Adrenal gland (tissue), 12 donors: ENCODE data around the gene ZCCHC7. TPM values are rescaled to one million over a fixed set of nuclear protein-coding genes. Genes with fewer than 3 reads are reported as not detected.

Experiments
- DNase-seq, 7 donors: peaks; one replicate each; pipeline ENCODE4 v3.0.0-alpha.2; 2019 to 2020
- H3K27ac ChIP-seq, 5 donors: fragments of 200-600 bp; sonication (generic) in 4 of 5; 1 replicate in 3 of 5; 2 replicates in 2 of 5; pipeline versions ENCODE4 v1.5.1 to v1.8.0; 2016 to 2020; ENCODE audit warnings: mild to moderate bottlenecking in 1 of 5
- H3K27me3 ChIP-seq: fragments of 200-600 bp; 2 replicates; pipeline ENCODE4 v1.8.0; 2021
- H3K36me3 ChIP-seq, 2 donors: fragments of 200-600 bp; replicated peaks in 1 of 2; 1 replicate in 1 of 2; 2 replicates in 1 of 2; pipeline versions ENCODE4 v1.5.1 to v1.8.0; 2018 to 2022
- H3K4me1 ChIP-seq, 2 donors: fragments of 200-600 bp; replicated peaks in 1 of 2; 1 replicate in 1 of 2; 2 replicates in 1 of 2; pipeline versions ENCODE4 v1.5.1 to v1.8.0; 2018 to 2021
- H3K4me3 ChIP-seq, 4 donors: fragments of 200-600 bp; sonication (generic) in 3 of 4; one replicate each; pipeline ENCODE4 v1.5.1; 2016 to 2018
- H3K9me3 ChIP-seq, 3 donors: fragments of 200-600 bp; sonication (generic) in 1 of 3; replicated peaks in 1 of 3; 1 replicate in 2 of 3; 2 replicates in 1 of 3; pipeline versions ENCODE4 v1.5.1 to v1.8.0; 2016 to 2021
- POLR2A ChIP-seq, 2 donors: fragments of 450-650 bp; IDR thresholded peaks; one replicate each; pipeline ENCODE4 v1.6.1; 2017; ENCODE audit warnings: antibody characterized with exemption in 2 of 2, mild to moderate bottlenecking in 2 of 2, moderate library complexity in 1 of 2
- WGBS, 4 donors: extraction: QIAGEN DNeasy Blood & Tissue Kit in 2 of 4; methylation state at CpG; one replicate each; pipeline versions ENCODE4 v1.1.5 to v1.1.7; 2013 to 2017; 5-methylcytosine and 5-hydroxymethylcytosine counted together
- intact Hi-C, 2 donors: fragments of 100-400 bp; cut with DNase I; formaldehyde crosslinking; loops; one replicate each; pipeline versions ENCODE4 v1.14.1 to v1.15.0; 2022 to 2023
- polyA plus RNA-seq, 3 donors: library from polyadenylated mRNA; stranded (reverse); fragments of 200-250 nt in 2 of 3; fragments of 350-450 nt in 1 of 3; fragmentation: Illumina TruSeq in 1 of 3; extraction: RNeasy Lipid Tissue Mini Kit (QIAGEN cat#74804) in 1 of 3; gene quantifications; one replicate each; pipeline ENCODE4 v1.2.3, GENCODE V29; 2013 to 2014
- total RNA-seq, 9 donors: library from RNA; depleted of rRNA in 4 of 9; stranded (reverse); fragments of >200 nt in 4 of 9; fragments of 120-200 nt in 1 of 9; fragmentation: NEBNext Ultra II Directional in 1 of 9; extraction: Animal tissue kit (Norgen Biotek cat#: 25700) in 1 of 9; gene quantifications; one replicate each; pipeline versions ENCODE4 v1.1.0 to v1.2.4, GENCODE V29; 2013 to 2023
- TF ChIP-seq, protein P1 (sequence below), 6 experiments: fragments of 450-650 bp in 4 of 6; fragments of 200-600 bp in 2 of 6; sonication (generic) in 1 of 6; IDR thresholded peaks; 1 replicate in 5 of 6; 2 replicates in 1 of 6; pipeline versions ENCODE4 v1.5.1 to v1.8.0; 2016 to 2021; ENCODE audit warnings: antibody characterized with exemption in 6 of 6, mild to moderate bottlenecking in 2 of 6, moderate library complexity in 1 of 6
- donor health status: healthy with polysubstance abuse.
- donor health status: Bipolar disorder and iron deficiency.
- donor health status: DM: yes; HTN: yes; CAD: no.
- donor health status: DM: no; HTN: no; CAD: no.
- donor health status: DM: no; HTN: no; CAD: no.
- donor health status: DM: yes; HTN: yes; CAD: no.

Gene ZCCHC7
- total and polyA plus RNA-seq, 12 donors: 6.0 to 21.3 (median 18.8) TPM

DNA sequence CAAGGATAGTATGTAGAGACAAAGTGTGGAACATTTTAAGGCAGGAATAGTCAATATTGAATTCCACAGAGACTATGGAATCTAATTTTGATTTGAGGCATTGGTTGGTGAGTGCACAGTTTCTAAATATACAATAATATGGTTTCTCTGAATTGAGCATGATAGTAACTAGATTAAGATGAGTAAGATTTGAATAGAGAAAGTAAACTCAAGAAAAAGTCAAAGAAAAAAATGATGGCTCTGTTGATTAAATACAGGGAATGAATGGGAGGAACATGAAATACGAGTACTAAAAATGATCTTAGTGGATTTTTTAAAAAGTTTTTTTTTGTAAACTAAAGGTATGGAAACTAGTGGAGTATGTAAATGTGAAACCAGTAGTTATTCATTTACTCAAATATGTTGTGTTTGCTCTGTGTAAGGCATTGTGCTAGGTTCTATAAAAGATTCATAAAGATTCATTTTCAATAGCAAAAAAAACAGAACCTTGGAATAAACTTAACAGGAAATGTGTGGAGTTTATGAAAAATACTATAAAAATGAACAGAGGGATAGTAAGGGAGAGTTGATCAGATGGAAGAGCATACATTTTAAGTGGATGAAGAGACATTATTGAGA, 101.2 kb downstream of the ZCCHC7 start:
- TF ChIP-seq, protein P1, sequence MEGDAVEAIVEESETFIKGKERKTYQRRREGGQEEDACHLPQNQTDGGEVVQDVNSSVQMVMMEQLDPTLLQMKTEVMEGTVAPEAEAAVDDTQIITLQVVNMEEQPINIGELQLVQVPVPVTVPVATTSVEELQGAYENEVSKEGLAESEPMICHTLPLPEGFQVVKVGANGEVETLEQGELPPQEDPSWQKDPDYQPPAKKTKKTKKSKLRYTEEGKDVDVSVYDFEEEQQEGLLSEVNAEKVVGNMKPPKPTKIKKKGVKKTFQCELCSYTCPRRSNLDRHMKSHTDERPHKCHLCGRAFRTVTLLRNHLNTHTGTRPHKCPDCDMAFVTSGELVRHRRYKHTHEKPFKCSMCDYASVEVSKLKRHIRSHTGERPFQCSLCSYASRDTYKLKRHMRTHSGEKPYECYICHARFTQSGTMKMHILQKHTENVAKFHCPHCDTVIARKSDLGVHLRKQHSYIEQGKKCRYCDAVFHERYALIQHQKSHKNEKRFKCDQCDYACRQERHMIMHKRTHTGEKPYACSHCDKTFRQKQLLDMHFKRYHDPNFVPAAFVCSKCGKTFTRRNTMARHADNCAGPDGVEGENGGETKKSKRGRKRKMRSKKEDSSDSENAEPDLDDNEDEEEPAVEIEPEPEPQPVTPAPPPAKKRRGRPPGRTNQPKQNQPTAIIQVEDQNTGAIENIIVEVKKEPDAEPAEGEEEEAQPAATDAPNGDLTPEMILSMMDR (IDR thresholded peaks at IDR 0.05): no peak
- TF ChIP-seq POLR2A (IDR thresholded peaks at IDR 0.05): no peak
- Histone ChIP-seq H3K4me1 (no peaks in the 10 kb centered on the region), H3K27ac (no peak overlapping the region), H3K27me3 (no peaks in the 10 kb centered on the region), H3K9me3 (no peaks in the 10 kb centered on the region), H3K4me3 (no peak overlapping the region), H3K36me3 (no peaks in the 10 kb centered on the region)
- no peak for DNase-seq
- 88 to 98% (median 96%) methylated on average over 1 of the region's 1 CpG for WGBS, 4 donors
- intact Hi-C loops: no loop called here

DNA sequence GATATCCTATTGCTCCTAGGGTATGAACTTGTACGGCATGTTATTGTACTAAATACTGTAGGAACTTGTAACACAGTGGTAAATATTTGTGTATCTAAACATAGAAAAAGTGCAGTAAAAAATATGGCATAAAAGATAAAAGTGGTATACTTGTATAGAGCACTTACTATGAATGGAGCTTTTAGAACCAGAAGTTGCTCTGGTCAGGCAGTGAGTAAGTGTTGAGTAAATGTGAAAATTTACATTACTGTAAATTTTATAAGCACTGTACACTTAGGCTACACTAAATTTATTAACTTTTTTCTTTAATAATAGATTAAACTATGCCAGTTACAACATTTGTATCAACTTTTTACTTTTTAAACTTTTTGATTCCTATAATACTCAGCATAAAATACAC, 109.1 kb downstream of the ZCCHC7 start:
- no peak for DNase-seq
- 94 to 98% (median 96%) methylated on average over 1 of the region's 1 CpG for WGBS, 4 donors
- intact Hi-C loops: no loop called here

DNA sequence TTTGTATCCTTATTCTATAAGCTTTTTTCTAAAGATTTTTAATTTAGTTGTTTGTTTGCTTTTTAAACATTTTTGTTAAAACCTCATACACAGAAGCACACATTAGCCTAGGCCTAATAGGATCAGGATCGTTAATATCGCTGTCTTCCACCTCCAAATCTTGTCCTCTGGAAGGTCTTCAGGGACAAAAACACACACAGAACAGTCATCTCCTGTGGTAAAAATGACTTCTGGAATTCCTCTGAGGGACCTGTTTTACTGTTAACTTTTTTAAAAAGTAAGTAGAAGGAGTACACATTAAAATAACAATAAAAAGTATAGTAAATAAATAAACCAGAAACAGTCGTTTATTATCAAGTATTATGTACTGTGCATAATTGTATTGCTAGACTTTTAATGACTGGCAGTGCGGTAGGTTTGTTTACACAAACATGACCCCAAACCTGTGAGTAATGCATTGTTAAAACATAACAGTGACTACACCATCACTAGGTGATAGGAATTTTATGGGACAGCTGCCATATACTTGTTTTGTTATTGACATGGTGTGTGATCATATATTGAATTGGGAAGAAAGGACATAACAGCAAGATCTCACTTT, 109.6 kb downstream of the ZCCHC7 start:
- intact Hi-C loops: no loop called here
- no peaks in the 10 kb centered on the region for H3K27me3 ChIP-seq
- H3K36me3 ChIP-seq: no peaks in the 10 kb centered on the region
- no peak overlapping the region for H3K4me3 ChIP-seq
- no peak for DNase-seq
- no peaks in the 10 kb centered on the region for H3K4me1 ChIP-seq
- WGBS, 4 donors: 84 to 94% (median 93%) methylated on average over 4 of the region's 4 CpGs
- H3K9me3 ChIP-seq: no peaks in the 10 kb centered on the region
- H3K27ac ChIP-seq: no peak overlapping the region
- no peak for TF ChIP-seq POLR2A (IDR thresholded peaks at IDR 0.05)
- TF ChIP-seq, protein P1 (IDR thresholded peaks at IDR 0.05): no peak

More for the DNA sequence above, 109.1 kb downstream of the ZCCHC7 start:
- Histone ChIP-seq H3K27ac (no peak overlapping the region), H3K27me3 (no peaks in the 10 kb centered on the region), H3K4me3 (no peak overlapping the region), H3K36me3 (no peaks in the 10 kb centered on the region), H3K4me1 (no peaks in the 10 kb centered on the region), H3K9me3 (no peaks in the 10 kb centered on the region)
- TF ChIP-seq POLR2A (IDR thresholded peaks at IDR 0.05): no peak
- TF ChIP-seq, protein P1 (IDR thresholded peaks at IDR 0.05): no peak

DNA sequence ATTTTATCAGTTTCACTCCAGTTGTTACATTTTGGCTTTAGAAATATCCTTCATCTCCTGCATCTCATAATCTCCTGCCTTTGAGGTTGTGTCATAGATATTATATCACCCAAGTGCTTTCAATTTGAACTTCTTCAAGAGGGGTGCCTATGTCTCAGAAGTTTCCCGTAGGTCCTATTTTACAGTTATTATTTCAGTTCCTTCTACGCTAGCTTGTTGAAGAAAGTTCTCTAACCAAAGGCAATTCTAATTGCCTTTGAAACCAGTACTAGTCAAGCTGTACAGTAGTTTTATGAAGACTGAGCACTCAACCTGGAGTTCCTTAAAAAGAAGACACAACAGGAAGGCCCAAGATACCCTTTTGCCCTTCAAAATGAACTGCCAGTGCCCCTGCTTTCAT, 116.4 kb downstream of the ZCCHC7 start:
- whole genome bisulfite sequencing, 4 donors: 94 to 100% (median 98%) methylated on average over 2 of the region's 2 CpGs
- TF ChIP-seq, protein P1 (IDR thresholded peaks at IDR 0.05): no peak
- no peak for TF ChIP-seq POLR2A (IDR thresholded peaks at IDR 0.05)
- Histone ChIP-seq H3K27me3 (no peaks in the 10 kb centered on the region), H3K9me3 (no peaks in the 10 kb centered on the region), H3K36me3 (no peaks in the 10 kb centered on the region), H3K4me1 (no peaks in the 10 kb centered on the region), H3K27ac (no peak overlapping the region), H3K4me3 (no peak overlapping the region)
- intact Hi-C loops: no loop called here
- DNase-seq: no peak
